GM12878 (cell line): ENCODE results near the gene ATF6. TPM values are rescaled to one million over a fixed set of nuclear protein-coding genes. Genes with fewer than 3 reads are reported as not detected.

Source experiments
- ATAC-seq: fragments of 200-7000 bp; cut with Tn5 transposase; 3 replicates; pipeline ENCODE4 v1.9.1; 2020; ENCODE audit warnings: mild to moderate bottlenecking, moderate library complexity
- BruUV-seq: library from RNA; stranded (reverse); fragments of 400-500 nt; replicated peaks from 2 replicates; lab custom pipeline; 2021; lab: Mats Ljungman, UMichigan
- CTCF ChIA-PET: fragments of 300-600 bp; sonication (Branson Sonifier 250); formaldehyde crosslinking; extraction: SDS; loops from one replicate; lab custom pipeline; 2021; ENCODE audit warnings: inconsistent platforms; lab: Yijun Ruan, JAX
- POLR2A ChIA-PET: fragments of 350-600 bp; formaldehyde crosslinking; extraction: SDS; loops from one replicate; lab custom pipeline; 2021; ENCODE audit warnings: inconsistent platforms; lab: Charles Lee
- RAD21 ChIA-PET: fragments of 300-600 bp; sonication (Branson Sonifier 250); formaldehyde crosslinking; loops from one replicate; lab custom pipeline; 2023; ENCODE audit warnings: antibody characterized with exemption; ENCODE audit not compliant: unreplicated experiment; lab: Charles Lee
- SMC1A ChIA-PET: fragments of 300-600 bp; sonication (Branson Sonifier 250); formaldehyde crosslinking; loops from one replicate; lab custom pipeline; 2023; ENCODE audit not compliant: unreplicated experiment, uncharacterized antibody; lab: Charles Lee
- DNase-seq: peaks from one replicate; pipeline ENCODE4 v3.0.0-alpha.2; 2011; ENCODE audit warnings: low read depth, low spot score
- FAIRE-seq: peaks from 3 replicates; lab custom pipeline; 2011; peaks lifted over from hg19 to GRCh38; lab: Jason Lieb, UNC
- H2AFZ ChIP-seq: 2 replicates; pipeline ENCODE4 v1.6.0; 2011; ENCODE audit warnings: low read depth, low read length, control low read depth; ENCODE audit not compliant: control insufficient read depth
- H3K27ac ChIP-seq: 2 replicates; pipeline ENCODE4 v1.5.1; 2011; ENCODE audit warnings: control low read depth; ENCODE audit not compliant: control insufficient read depth, insufficient read depth
- H3K27me3 ChIP-seq, 2 experiments: replicated peaks in 1 of 2; 2 replicates each; pipeline versions ENCODE4 v1.6.0 to v1.6.1; 2011; ENCODE audit warnings: low read length in 1 of 2; ENCODE audit not compliant: control insufficient read depth in 2 of 2, insufficient read depth in 2 of 2
- H3K36me3 ChIP-seq, 2 experiments: 2 replicates each; pipeline ENCODE4 v1.5.1; 2011; ENCODE audit warnings: low read length in 1 of 2; ENCODE audit not compliant: control insufficient read depth in 2 of 2, insufficient read depth in 2 of 2
- H3K4me1 ChIP-seq: 2 replicates; pipeline ENCODE4 v1.6.1; 2011; ENCODE audit warnings: mild to moderate bottlenecking, low read length, moderate library complexity, mixed read lengths; ENCODE audit not compliant: control insufficient read depth, insufficient read depth
- H3K4me2 ChIP-seq: 2 replicates; pipeline ENCODE4 v1.6.0; 2011; ENCODE audit warnings: control low read depth; ENCODE audit not compliant: control insufficient read depth, insufficient read depth
- H3K4me3 ChIP-seq: fragments of 200-600 bp; sonication (generic); 2 replicates; pipeline ENCODE4 v1.5.1; 2016
- H3K79me2 ChIP-seq: 2 replicates; pipeline ENCODE4 v1.6.0; 2011; ENCODE audit warnings: low read length; ENCODE audit not compliant: control insufficient read depth, insufficient read depth
- H3K9ac ChIP-seq: 2 replicates; pipeline ENCODE4 v1.8.0; 2011; ENCODE audit warnings: low read length, control low read depth, mixed read lengths; ENCODE audit not compliant: control insufficient read depth, insufficient read depth
- H3K9me3 ChIP-seq: replicated peaks from 3 replicates; pipeline ENCODE4 v1.5.1; 2011; ENCODE audit warnings: mild to moderate bottlenecking, low read length; ENCODE audit not compliant: control insufficient read depth, insufficient read depth
- H4K20me1 ChIP-seq: 2 replicates; pipeline ENCODE4 v1.6.0; 2011; ENCODE audit not compliant: control insufficient read depth, insufficient read depth
- CHD1 ChIP-seq: IDR thresholded peaks from 2 replicates; pipeline ENCODE4 v1.6.1; 2012; ENCODE audit warnings: low read depth, low read length, improper control_type of control experiment
- CHD4 ChIP-seq: fragments of 200-600 bp; sonication (generic); IDR thresholded peaks from 2 replicates; pipeline ENCODE4 v1.6.1; 2016; ENCODE audit warnings: mild to moderate bottlenecking
- EED ChIP-seq: sonication (generic); IDR thresholded peaks from 2 replicates; pipeline ENCODE4 v1.6.1; 2016; ENCODE audit warnings: antibody characterized with exemption, low read depth
- EZH2 ChIP-seq: IDR thresholded peaks from 2 replicates; pipeline ENCODE4 v1.6.1; 2012; ENCODE audit warnings: low read depth, mild to moderate bottlenecking, control low read depth, inconsistent platforms, low read length, borderline replicate concordance; ENCODE audit not compliant: control insufficient read depth
- KAT2A ChIP-seq: conservative IDR thresholded peaks from 2 replicates; pipeline ENCODE4 v1.6.1; 2011; ENCODE audit warnings: low read depth, low read length; ENCODE audit not compliant: control insufficient read depth
- MTA3 ChIP-seq: IDR thresholded peaks from 2 replicates; pipeline ENCODE4 v1.6.1; 2012; ENCODE audit warnings: low read length, inconsistent platforms, borderline replicate concordance
- NFIC ChIP-seq: IDR thresholded peaks from 2 replicates; pipeline ENCODE4 v1.6.1; 2012; ENCODE audit warnings: low read depth, mild to moderate bottlenecking, inconsistent platforms, low read length, moderate library complexity
- NRF1 ChIP-seq: conservative IDR thresholded peaks from 2 replicates; pipeline ENCODE4 v1.6.1; 2011; ENCODE audit warnings: mild to moderate bottlenecking, low read depth, low read length, improper control_type of control experiment
- SIX5 ChIP-seq: IDR thresholded peaks from 2 replicates; pipeline ENCODE4 v1.6.1; 2011; ENCODE audit warnings: mild to moderate bottlenecking, low read depth, low read length, moderate library complexity; ENCODE audit not compliant: severe bottlenecking
- SMAD5 ChIP-seq: IDR thresholded peaks from 2 replicates; pipeline ENCODE4 v1.6.1; 2016; ENCODE audit warnings: antibody characterized with exemption, low read depth
- SREBF1 ChIP-seq: IDR thresholded peaks from 2 replicates; pipeline ENCODE4 v1.6.1; 2012; ENCODE audit warnings: mild to moderate bottlenecking, low read length
- TAF1 ChIP-seq: IDR thresholded peaks from 2 replicates; pipeline ENCODE4 v1.6.1; 2011; ENCODE audit warnings: mild to moderate bottlenecking, low read depth, low read length, borderline replicate concordance
- TCF12 ChIP-seq: IDR thresholded peaks from 2 replicates; pipeline ENCODE4 v1.6.1; 2011; ENCODE audit warnings: low read depth, mild to moderate bottlenecking, low read length
- ZBED1 ChIP-seq: IDR thresholded peaks from 2 replicates; pipeline ENCODE4 v1.6.1; 2016; ENCODE audit warnings: borderline replicate concordance
- ZNF217 ChIP-seq: fragments of 450-650 bp; IDR thresholded peaks from 2 replicates; pipeline ENCODE4 v1.6.1; 2017; ENCODE audit warnings: antibody characterized with exemption, mild to moderate bottlenecking
- ZNF687 ChIP-seq: fragments of 450-650 bp; IDR thresholded peaks from 2 replicates; pipeline ENCODE4 v1.6.1; 2017; ENCODE audit warnings: mild to moderate bottlenecking, moderate library complexity
- WGBS: methylation state at CpG from one replicate; pipeline ENCODE4 v1.1.6; 2016; ENCODE audit warnings: low lambda C conversion rate; ENCODE audit not compliant: insufficient replicate concordance, insufficient coverage; ENCODE audit errors: missing lambda C conversion rate; 5-methylcytosine and 5-hydroxymethylcytosine counted together
- in situ Hi-C: fragments of 300-500 bp; cut with MboI; formaldehyde crosslinking; loops from 9 replicates; pipeline ENCODE4 v1.14.3; 2018; ENCODE audit warnings: mixed read lengths
- intact Hi-C: fragments of 100-400 bp; cut with micrococcal nuclease; formaldehyde crosslinking; loops from one replicate; pipeline ENCODE4 v1.14.2; 2022; ENCODE audit not compliant: unreplicated experiment
- polyA plus RNA-seq, 11 experiments: library from polyadenylated mRNA; depleted of rRNA in 4 of 11; unstranded in 6 of 11; stranded (reverse) in 5 of 11; fragments of >200 nt; fragmentation: Nextera tagmentation in 4 of 11; fragmentation: Illumina TruSeq in 1 of 11; extraction: Ambion mirVana in 4 of 11; extraction: Trizol in 1 of 11; gene quantifications; 1 replicate in 1 of 11; 2 replicates in 10 of 11; pipeline versions ENCODE4 v1.2.1 to v1.2.3, GENCODE V29; 2011 to 2016; ENCODE audit warnings: inconsistent platforms in 2 of 11, missing spikeins in 2 of 11, low read depth in 1 of 11
- total RNA-seq, 4 experiments: library from RNA; depleted of rRNA in 3 of 4; stranded (reverse); fragments of >200 nt in 3 of 4; fragmentation: Illumina TruSeq in 1 of 4; extraction: Trizol in 1 of 4; gene quantifications; 2 replicates each; pipeline versions ENCODE4 v1.2.1 to v1.2.3, GENCODE V29; 2013 to 2021

The ATF6 gene
- total and polyA plus RNA-seq, 10 of the 15 experiments (the other 5 are each of a cell fraction or from before 2014, with no cell fraction given) = 7.8 to 24.3 (median 14.7) TPM

- BruUV-seq = no TSS peak
- Histone ChIP-seq H3K9me3 (no peaks in the 10 kb centered on the region; the same call in 2 of the 3 replicates), H3K9ac (no peak overlapping the region), H3K4me1 (no peaks in the 10 kb centered on the region), H3K4me2 (no peak overlapping the region), H3K36me3 (peaks cover 0 to 15% of the 10 kb centered on the region in 2 experiments), H3K4me3 (no peak overlapping the region), H3K27ac (no peak overlapping the region), H3K27me3 (no peaks in the 10 kb centered on the region), H2AFZ (no peak overlapping the region), H4K20me1 (no peaks in the 10 kb centered on the region), H3K79me2 (no peaks in the 10 kb centered on the region)
- TF ChIP-seq ZNF217 = no peak
- TF ChIP-seq KAT2A = no peak
- TF ChIP-seq NRF1 = no peak
- TF ChIP-seq ZNF687 = no peak
- no peak for TF ChIP-seq EZH2
- TF ChIP-seq TCF12 = no peak
- no peak for TF ChIP-seq ZBED1
- no peak for TF ChIP-seq EED
- no peak for TF ChIP-seq SREBF1
- no peak for TF ChIP-seq TAF1
- TF ChIP-seq CHD1 = no peak
- no peak for TF ChIP-seq MTA3
- no peak for TF ChIP-seq SIX5
- TF ChIP-seq SMAD5 = no peak
- TF ChIP-seq NFIC = no peak
- TF ChIP-seq CHD4 = no peak
- intact Hi-C loops = no loop called here
- ATAC-seq (no peak), FAIRE-seq (no peak), DNase-seq (no peak)
- ChIA-PET SMC1A (interaction anchor here (1.6 kb wide), 1 partner anchor 15 kb away, joined by 6 read pairs; no protein-coding TSS in a partner anchor), CTCF (interaction anchor here (0.8 to 1.8 kb wide), 2 partner anchors 197 to 962 kb away, joined by 4 to 5 read pairs; no protein-coding TSS in a partner anchor), POLR2A (no interaction called here), RAD21 (interaction anchor here (1.5 kb wide), 1 partner anchor 197 kb away, joined by 3 read pairs; no protein-coding TSS in a partner anchor)
- in situ Hi-C loops = no loop called here
- 100% methylated on average over 1 of the region's 1 CpG for WGBS
Measured at GRCh38 chr1:161840363-161840762, 74.2 kb downstream of the ATF6 start.
